Adipose tissue (tissue), 3 donors: ENCODE results near the gene SPATA18. TPM values are rescaled to one million over a fixed set of nuclear protein-coding genes. Genes with fewer than 3 reads are reported as not detected.
"Not testable (repeated sequence)": the region's sequence is repeated elsewhere in the genome, so short reads cannot be mapped to it uniquely, and the experiment has no call there.

Experiments used
- H3K27ac ChIP-seq: one replicate; pipeline ENCODE4 v1.5.1; 2013; ENCODE audit warnings: low read depth, low read length
- WGBS, 3 donors: extraction: QIAGEN DNeasy Blood & Tissue Kit; methylation state at CpG; one replicate each; pipeline ENCODE4 v1.1.7; 2013; 5-methylcytosine and 5-hydroxymethylcytosine counted together
- polyA plus RNA-seq, 3 donors: library from polyadenylated mRNA; stranded (reverse); fragments of 200-250 nt; gene quantifications; one replicate each; pipeline ENCODE4 v1.2.3, GENCODE V29; 2013
- donor health status: healthy with polysubstance abuse.
- donor health status: Bipolar disorder and iron deficiency.
- donor health status: healthy.

SPATA18 gene
- polyA plus RNA-seq, 3 donors: 0.47 to 2.5 (median 1.7) TPM

GRCh38 chr4:52038103-52038912 is 12.8 kb upstream of the SPATA18 start, which contains the start of gene SGCB:
SGCB (minus strand) TSS chr4:52038299; CDS start chr4:52038259, 40 bp downstream.
- H3K27ac ChIP-seq: no peak within 1 kb of the TSS
- WGBS, 3 donors: 4% methylated on average over 52 to 69 of the region's 70 CpGs

- WGBS, 3 donors: 89 to 95% (median 91%) methylated on average over 1 of the region's 1 CpG
- no peak overlapping the region for H3K27ac ChIP-seq
These were observed 6.1 kb upstream of the SPATA18 start for GRCh38 chr4:52045028-52045427.

GRCh38 chr4:52049266-52049665 is 1.8 kb upstream of the SPATA18 start:
- 82 to 93% (median 88%) methylated on average over 5 of the region's 5 CpGs for WGBS, 3 donors

GRCh38 chr4:52051615-52052474 is 741 bp downstream of the SPATA18 start:
- H3K27ac ChIP-seq: no peak overlapping the region
- 6 to 8% (median 7%) methylated on average over 46 of the region's 46 CpGs for WGBS, 3 donors

More at GRCh38 chr4:52049266-52049665, 1.8 kb upstream of the SPATA18 start:
- no peak overlapping the region for H3K27ac ChIP-seq

- H3K27ac ChIP-seq: no peak overlapping the region
- whole genome bisulfite sequencing, 3 donors: 15 to 25% (median 24%) methylated on average over 7 of the region's 7 CpGs
These were observed 1.3 kb downstream of the SPATA18 start for GRCh38 chr4:52052475-52052780.

- 87 to 98% (median 94%) methylated on average over 3 of the region's 3 CpGs for WGBS, 3 donors
- H3K27ac ChIP-seq: no peak overlapping the region
These were observed 3.1 kb downstream of the SPATA18 start for GRCh38 chr4:52054254-52054653.

- no peak overlapping the region for H3K27ac ChIP-seq
These were observed 6.1 kb downstream of the SPATA18 start for GRCh38 chr4:52057196-52057595.

GRCh38 chr4:52058275-52058674 is 7.2 kb downstream of the SPATA18 start:
- WGBS, 3 donors: 67 to 98% (median 77%) methylated on average over 1 of the region's 1 CpG
- H3K27ac ChIP-seq: no peak overlapping the region

GRCh38 chr4:52059372-52059771 is 8.3 kb downstream of the SPATA18 start:
- WGBS, 3 donors: 46 to 65% (median 56%) methylated on average over 3 of the region's 3 CpGs
- no peak overlapping the region for H3K27ac ChIP-seq

- no peak overlapping the region for H3K27ac ChIP-seq
- WGBS, 3 donors: 49 to 63% (median 59%) methylated on average over 1 of the region's 1 CpG
These were observed 18.5 kb downstream of the SPATA18 start for GRCh38 chr4:52069571-52069970.

- H3K27ac ChIP-seq: no peak overlapping the region
- WGBS, 3 donors: 39 to 80% (median 75%) methylated on average over 10 of the region's 10 CpGs
These were observed 20.9 kb downstream of the SPATA18 start for GRCh38 chr4:52071791-52072546.

- no peak overlapping the region for H3K27ac ChIP-seq
- 6 to 8% (median 8%) methylated on average over 26 of the region's 26 CpGs for WGBS, 3 donors
These were observed 25.6 kb downstream of the SPATA18 start for GRCh38 chr4:52076731-52077130.

- H3K27ac ChIP-seq: no peak overlapping the region
- 45 to 73% (median 67%) methylated on average over 2 of the region's 2 CpGs for WGBS, 3 donors
These were observed 28.6 kb downstream of the SPATA18 start for GRCh38 chr4:52079659-52080058.

- no peak overlapping the region for H3K27ac ChIP-seq
These were observed 30.1 kb downstream of the SPATA18 start for GRCh38 chr4:52081216-52081615.

- 77 to 82% (median 80%) methylated on average over 1 of the region's 1 CpG for WGBS, 3 donors
These were observed 35.3 kb downstream of the SPATA18 start for GRCh38 chr4:52086425-52086824.

GRCh38 chr4:52091801-52092200 is 40.7 kb downstream of the SPATA18 start:
- 43 to 65% (median 60%) methylated on average over 5 of the region's 5 CpGs for WGBS, 3 donors

More at GRCh38 chr4:52086425-52086824, 35.3 kb downstream of the SPATA18 start:
- H3K27ac ChIP-seq: not testable (repeated sequence)

GRCh38 chr4:52093466-52093865 is 42.4 kb downstream of the SPATA18 start:
- no peak overlapping the region for H3K27ac ChIP-seq
- WGBS, 3 donors: 84 to 94% (median 86%) methylated on average over 1 of the region's 1 CpG

More at GRCh38 chr4:52091801-52092200, 40.7 kb downstream of the SPATA18 start:
- H3K27ac ChIP-seq: no peak overlapping the region

GRCh38 chr4:52094376-52095145 is 43.5 kb downstream of the SPATA18 start:
- H3K27ac ChIP-seq: no peak overlapping the region
- 77 to 79% (median 78%) methylated on average over 8 of the region's 8 CpGs for WGBS, 3 donors
